PFSK-1 (cell line): ENCODE results near the gene PTPRN2.

Experiments used
- FOXP2 ChIP-seq: optimal IDR thresholded peaks from 2 replicates; pipeline ENCODE3; 2011; ENCODE audit warnings: borderline replicate concordance, control low read depth, inconsistent platforms; ENCODE audit not compliant: insufficient read depth; ENCODE audit errors: extremely low read length, extremely low read depth
- POLR2AphosphoS5 ChIP-seq: IDR thresholded peaks from 2 replicates; pipeline ENCODE4 v1.6.1; 2012; ENCODE audit warnings: low read depth, mild to moderate bottlenecking, control low read depth, low read length, moderate library complexity
- SIN3A ChIP-seq: IDR thresholded peaks from 2 replicates; pipeline ENCODE4 v1.6.1; 2012; ENCODE audit warnings: mild to moderate bottlenecking, low read length, moderate library complexity, borderline replicate concordance; ENCODE audit not compliant: insufficient read depth
- TAF1 ChIP-seq: IDR thresholded peaks from 2 replicates; pipeline ENCODE4 v1.6.1; 2012; ENCODE audit warnings: low read length, control low read depth, borderline replicate concordance; ENCODE audit not compliant: insufficient read depth
- TF ChIP-seq, protein P1 (sequence below), 2 experiments: IDR thresholded peaks; 2 replicates each; pipeline versions ENCODE4 v1.6.1 to v1.8.0; 2011 to 2012; ENCODE audit warnings: low read depth in 2 of 2, low read length in 2 of 2, control low read depth in 1 of 2, inconsistent platforms in 1 of 2, mild to moderate bottlenecking in 1 of 2, moderate library complexity in 1 of 2; ENCODE audit not compliant: insufficient read depth in 1 of 2

PTPRN2 gene

DNA sequence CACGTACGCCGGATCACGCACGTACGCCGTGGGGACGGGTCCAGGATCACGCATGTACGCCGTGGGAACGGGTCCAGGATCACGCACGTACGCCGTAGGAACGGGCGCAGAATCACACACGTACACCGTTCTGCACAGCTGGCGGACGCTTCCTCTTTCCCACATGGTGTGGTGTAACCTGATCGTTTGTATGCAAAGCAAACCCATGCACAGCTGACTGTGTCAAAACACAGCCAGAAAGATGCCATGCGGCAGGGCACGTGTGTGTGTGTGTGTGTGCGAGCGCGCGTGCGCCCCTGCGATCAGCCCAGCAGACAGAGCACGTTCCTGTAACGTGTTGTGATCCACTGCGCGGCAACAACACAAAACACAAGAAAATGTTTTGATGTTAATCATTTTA lies 677.2 kb downstream of the PTPRN2 start:
- TF ChIP-seq, protein P1, sequence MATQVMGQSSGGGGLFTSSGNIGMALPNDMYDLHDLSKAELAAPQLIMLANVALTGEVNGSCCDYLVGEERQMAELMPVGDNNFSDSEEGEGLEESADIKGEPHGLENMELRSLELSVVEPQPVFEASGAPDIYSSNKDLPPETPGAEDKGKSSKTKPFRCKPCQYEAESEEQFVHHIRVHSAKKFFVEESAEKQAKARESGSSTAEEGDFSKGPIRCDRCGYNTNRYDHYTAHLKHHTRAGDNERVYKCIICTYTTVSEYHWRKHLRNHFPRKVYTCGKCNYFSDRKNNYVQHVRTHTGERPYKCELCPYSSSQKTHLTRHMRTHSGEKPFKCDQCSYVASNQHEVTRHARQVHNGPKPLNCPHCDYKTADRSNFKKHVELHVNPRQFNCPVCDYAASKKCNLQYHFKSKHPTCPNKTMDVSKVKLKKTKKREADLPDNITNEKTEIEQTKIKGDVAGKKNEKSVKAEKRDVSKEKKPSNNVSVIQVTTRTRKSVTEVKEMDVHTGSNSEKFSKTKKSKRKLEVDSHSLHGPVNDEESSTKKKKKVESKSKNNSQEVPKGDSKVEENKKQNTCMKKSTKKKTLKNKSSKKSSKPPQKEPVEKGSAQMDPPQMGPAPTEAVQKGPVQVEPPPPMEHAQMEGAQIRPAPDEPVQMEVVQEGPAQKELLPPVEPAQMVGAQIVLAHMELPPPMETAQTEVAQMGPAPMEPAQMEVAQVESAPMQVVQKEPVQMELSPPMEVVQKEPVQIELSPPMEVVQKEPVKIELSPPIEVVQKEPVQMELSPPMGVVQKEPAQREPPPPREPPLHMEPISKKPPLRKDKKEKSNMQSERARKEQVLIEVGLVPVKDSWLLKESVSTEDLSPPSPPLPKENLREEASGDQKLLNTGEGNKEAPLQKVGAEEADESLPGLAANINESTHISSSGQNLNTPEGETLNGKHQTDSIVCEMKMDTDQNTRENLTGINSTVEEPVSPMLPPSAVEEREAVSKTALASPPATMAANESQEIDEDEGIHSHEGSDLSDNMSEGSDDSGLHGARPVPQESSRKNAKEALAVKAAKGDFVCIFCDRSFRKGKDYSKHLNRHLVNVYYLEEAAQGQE (IDR thresholded peaks at IDR 0.05; ENCODE audit: insufficient read depth in 1 of 2, low read depth in 2 of 2, low read length in 2 of 2): no peak
- TF ChIP-seq SIN3A: no peak

DNA sequence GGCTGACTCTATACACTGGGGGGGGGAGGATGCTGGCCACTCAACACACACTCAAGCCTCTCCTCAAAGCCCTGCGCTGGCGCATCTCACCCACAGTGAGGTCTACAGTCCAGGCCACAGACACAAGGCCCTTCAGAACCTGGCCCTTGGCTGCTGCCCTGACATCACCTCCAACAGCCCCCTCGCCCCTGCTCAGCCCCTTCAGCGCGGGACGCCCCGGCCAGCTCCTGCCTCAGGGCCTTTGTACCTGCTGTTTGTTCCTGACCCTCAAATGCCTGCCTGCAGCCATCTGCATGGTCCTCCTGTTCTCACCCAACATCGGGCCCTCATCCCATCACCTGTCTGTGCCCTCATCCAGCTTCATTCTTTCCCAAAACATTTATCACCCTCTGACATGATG lies 678.3 kb downstream of the PTPRN2 start:
- no peak for TF ChIP-seq SIN3A
- no peak for TF ChIP-seq FOXP2
- TF ChIP-seq, protein P1 (IDR thresholded peaks at IDR 0.05; ENCODE audit: insufficient read depth in 1 of 2, low read depth in 2 of 2, low read length in 2 of 2): no peak
- TF ChIP-seq TAF1: no peak
- TF ChIP-seq POLR2AphosphoS5: no peak

DNA sequence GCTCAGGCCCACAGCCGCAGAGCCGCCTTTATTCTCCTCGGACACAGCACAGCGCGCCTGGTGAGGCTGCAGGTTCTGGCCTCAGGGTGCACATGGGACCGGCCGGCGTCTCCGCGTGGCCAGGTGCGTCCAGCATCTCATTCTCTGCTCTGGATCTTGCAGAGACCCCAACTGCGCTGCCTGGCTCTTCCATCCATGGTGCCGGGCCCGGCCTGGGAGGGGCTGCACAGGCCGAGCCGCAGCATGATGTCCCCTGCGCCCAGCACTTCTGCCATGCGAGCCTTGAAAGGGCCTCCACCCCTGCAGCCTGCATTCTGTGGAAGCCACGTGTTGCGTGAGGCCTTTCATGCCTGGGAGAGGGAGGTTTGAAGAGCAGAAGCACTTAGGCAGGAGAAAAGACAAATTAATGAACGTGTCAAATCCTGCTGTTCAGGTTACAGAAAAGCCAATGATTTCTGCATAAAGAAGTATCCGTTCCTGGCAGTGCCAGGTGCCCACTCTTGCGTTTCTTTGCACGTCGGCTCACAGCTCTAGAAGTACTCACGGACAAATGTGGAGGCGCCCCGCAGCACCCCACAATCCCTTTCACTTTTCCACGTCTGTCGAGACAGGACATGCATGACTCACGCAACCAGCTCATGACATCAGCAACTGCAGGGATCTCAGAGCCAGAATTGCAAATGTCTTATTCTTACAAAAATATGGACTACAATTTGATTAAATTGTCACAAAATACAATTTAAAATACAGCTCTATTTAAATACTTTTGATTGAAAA lies 679.4 kb downstream of the PTPRN2 start:
- TF ChIP-seq FOXP2: no peak
- TF ChIP-seq, protein P1 (IDR thresholded peaks at IDR 0.05; ENCODE audit: insufficient read depth in 1 of 2, low read depth in 2 of 2, low read length in 2 of 2): no peak
- no peak for TF ChIP-seq TAF1
- no peak for TF ChIP-seq POLR2AphosphoS5
- TF ChIP-seq SIN3A: no peak

DNA sequence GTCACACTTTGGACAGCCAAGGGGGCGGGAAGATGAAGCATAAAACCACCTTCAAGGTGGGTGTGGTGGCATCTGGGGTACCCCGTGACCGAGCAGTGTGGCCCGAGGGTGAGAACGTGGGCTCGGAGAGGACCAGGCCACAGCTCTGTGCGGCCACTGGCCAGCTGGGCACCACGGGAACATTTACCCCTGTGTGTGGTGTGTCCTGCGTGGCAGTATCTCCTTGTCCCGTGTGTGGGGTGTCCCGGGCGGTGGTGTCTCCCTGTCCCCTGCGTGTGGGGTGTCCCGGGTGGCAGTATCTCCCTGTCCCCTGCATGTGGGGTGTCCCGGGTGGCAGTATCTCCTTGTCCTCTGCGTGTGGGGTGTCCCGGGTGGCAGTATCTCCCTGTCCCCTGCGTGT lies 680.5 kb downstream of the PTPRN2 start:
- TF ChIP-seq FOXP2: no peak
- TF ChIP-seq, protein P1 (IDR thresholded peaks at IDR 0.05; ENCODE audit: insufficient read depth in 1 of 2, low read depth in 2 of 2, low read length in 2 of 2): no peak
- TF ChIP-seq SIN3A: no peak
- no peak for TF ChIP-seq POLR2AphosphoS5
- TF ChIP-seq TAF1: no peak

DNA sequence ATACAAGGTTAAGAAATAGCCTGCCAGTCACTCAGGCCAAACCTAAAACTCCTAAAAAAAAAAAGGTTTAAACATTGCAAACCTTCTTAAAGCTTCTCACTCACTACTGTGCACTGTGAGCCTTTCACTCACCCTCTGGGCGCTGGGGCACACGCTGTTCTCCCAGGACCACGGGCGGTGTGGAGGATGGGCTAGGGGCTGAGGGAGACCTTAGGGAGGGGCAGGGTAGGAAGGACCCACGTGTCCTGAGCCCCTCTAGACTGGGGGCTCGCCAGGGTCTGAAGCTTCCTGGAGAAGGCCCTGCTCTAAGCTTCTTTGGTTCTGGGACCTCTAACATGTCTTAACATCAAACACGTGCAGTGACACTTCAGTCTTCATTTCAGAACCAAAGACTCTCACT lies 681.0 kb downstream of the PTPRN2 start:
- TF ChIP-seq, protein P1 (IDR thresholded peaks at IDR 0.05; ENCODE audit: insufficient read depth in 1 of 2, low read depth in 2 of 2, low read length in 2 of 2): no peak
- TF ChIP-seq FOXP2 (no peak), POLR2AphosphoS5 (no peak), TAF1 (no peak), SIN3A (no peak)
